PC-3 (cell line): Measurements from ENCODE around the gene CYP1B1.

ENCODE experiments used
- CTCF ChIP-seq: fragments of 300-600 bp; sonication (generic); conservative IDR thresholded peaks from 2 replicates; pipeline ENCODE4 v1.5.1; 2017; ENCODE audit warnings: antibody characterized with exemption, low read depth, mild to moderate bottlenecking, low read length
- EZH2 ChIP-seq: fragments of 300-600 bp; sonication (generic); IDR thresholded peaks from one replicate; pipeline ENCODE4 v1.6.1; 2017; ENCODE audit warnings: antibody characterized with exemption, mild to moderate bottlenecking, low read length; ENCODE audit not compliant: unreplicated experiment
- EZH2phosphoT487 ChIP-seq: fragments of 300-600 bp; sonication (generic); IDR thresholded peaks from 2 replicates; pipeline ENCODE4 v1.6.1; 2018; ENCODE audit warnings: mild to moderate bottlenecking, antibody characterized with exemption, low read length, borderline replicate concordance

GRCh38 chr2:38125007-38125406 lies 49.1 kb upstream of the CYP1B1 start:
- TF ChIP-seq EZH2 (no peak), CTCF (no peak), EZH2phosphoT487 (no peak)
